Loucy (cell line): Measurements from ENCODE around the gene SUPV3L1.

Source experiments
- CTCF ChIP-seq: fragments of 200-600 bp; sonication (generic); conservative IDR thresholded peaks from 2 replicates; pipeline ENCODE4 v1.5.1; 2014; ENCODE audit warnings: mild to moderate bottlenecking, antibody characterized with exemption, low read length
- EZH2phosphoT487 ChIP-seq: fragments of 200-600 bp; IDR thresholded peaks from 2 replicates; pipeline ENCODE4 v1.6.1; 2018; ENCODE audit warnings: antibody characterized with exemption, mild to moderate bottlenecking, moderate library complexity, borderline replicate concordance

- TF ChIP-seq CTCF (no peak), EZH2phosphoT487 (no peak)
Observed at GRCh38 chr10:69250041-69250440, 70.0 kb downstream of the SUPV3L1 start.
